GM21515 (cell line): ENCODE data around the gene MARCHF2.

ENCODE experiments used
- ATAC-seq: cut with Tn5 transposase; IDR thresholded peaks from one replicate; pipeline ENCODE4 v1.9.1; 2021; ENCODE audit not compliant: unreplicated experiment

Gene MARCHF2

DNA sequence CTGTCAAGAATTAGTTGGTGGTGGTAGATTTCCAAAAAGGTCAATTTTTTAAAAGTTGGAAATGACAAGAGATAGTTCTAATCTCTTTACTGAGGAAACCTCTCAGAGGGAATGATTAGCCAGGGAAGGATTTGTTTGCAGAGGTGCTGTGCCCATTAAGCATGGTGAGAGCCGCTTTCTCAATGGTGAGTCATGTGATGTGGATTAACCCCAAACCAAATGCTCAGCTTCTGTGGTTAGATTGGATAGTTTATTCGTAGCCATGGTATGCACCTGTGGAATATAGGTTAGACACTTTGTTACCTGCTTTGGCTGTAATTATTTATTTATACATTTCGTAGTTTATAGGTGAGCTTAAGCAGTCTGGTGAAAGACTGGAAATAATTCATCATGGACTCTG is 38.8 kb downstream of the MARCHF2 start:
- no peak for ATAC-seq

GRCh38 chr19:8452446-8453123 is 39.5 kb downstream of the MARCHF2 start:
- ATAC-seq: no peak

DNA sequence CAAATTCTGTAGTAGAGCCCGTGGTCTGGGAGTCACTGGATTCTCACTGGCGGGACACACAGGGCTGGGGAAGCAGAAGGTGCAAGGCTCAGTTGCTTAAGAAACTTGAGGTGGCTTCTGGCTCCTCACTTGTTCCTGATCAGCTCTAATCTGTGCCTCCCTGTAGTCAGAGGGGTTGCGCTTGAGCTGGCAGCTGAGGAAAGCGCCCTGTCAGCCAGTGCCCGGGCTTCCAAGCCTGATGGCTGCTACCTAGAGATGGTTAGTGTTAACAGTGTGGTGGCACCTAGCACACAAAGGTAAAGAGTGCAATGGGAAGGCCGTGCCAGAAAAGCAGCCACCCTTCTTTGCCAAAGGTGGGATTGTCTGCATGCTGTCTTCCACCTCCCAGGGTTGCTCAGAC is 40.5 kb downstream of the MARCHF2 start:
- no peak for ATAC-seq

DNA sequence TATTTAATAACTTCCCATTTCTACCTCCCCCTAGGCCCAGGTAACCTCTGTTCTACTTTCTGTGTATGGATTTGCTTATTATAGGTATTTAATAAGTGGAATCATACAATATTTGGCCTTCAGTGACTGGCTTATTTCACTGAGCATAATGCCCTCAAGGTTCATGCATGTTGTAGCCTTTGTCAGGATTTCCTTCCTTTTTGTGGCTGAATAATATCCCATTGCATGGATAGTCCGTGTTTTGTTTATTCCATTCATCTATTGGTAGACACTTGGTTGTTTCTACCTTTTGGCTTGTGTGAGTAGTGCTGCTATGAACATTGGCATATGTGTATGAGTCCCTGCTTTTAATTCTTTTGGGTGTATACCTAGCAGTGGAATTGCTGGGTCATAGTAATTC is 41.1 kb downstream of the MARCHF2 start:
- ATAC-seq: no peak

- no peak for ATAC-seq
Observed at GRCh38 chr19:8455018-8455417, 41.9 kb downstream of the MARCHF2 start.

- no peak for ATAC-seq
Observed at GRCh38 chr19:8456064-8456463, 43.0 kb downstream of the MARCHF2 start.

DNA sequence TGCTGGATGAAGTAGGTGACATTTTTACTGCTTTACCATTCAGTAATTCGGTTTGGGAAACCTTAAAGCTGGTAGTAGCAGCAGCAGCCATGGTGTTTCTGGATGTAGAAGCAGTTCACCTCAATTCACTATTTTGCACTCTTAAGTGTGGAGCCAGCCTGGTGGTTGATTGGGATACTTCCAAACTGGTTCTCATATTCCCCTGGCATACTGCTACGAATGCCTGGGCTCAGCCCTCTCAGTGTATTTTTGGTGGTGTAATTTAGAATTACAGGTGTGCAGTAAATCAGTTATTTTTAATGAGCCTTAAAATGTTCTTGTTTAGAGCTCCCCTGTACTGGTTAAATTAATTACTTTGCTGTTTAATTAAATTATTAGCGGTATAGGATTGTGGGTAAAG is 44.1 kb downstream of the MARCHF2 start:
- ATAC-seq: no peak

DNA sequence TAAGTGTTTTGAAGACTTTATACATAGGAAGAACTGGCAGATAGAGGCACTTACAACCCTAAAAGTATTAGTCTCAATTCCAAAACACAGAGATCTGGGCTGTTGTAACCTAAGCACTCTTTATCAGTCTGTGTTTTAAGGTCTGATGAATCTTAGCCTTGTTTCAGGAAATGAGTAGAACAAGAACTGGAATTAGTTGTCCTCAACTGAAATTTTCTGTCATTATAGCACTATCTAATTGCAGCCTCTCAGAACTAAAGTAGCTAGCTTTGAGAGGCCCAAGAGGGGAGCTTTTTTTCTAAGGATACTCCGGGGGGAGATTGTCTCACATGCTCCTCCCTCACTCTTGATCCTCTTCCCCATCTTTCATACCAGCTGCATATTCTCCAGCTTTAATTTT is 44.7 kb downstream of the MARCHF2 start:
- no peak for ATAC-seq

DNA sequence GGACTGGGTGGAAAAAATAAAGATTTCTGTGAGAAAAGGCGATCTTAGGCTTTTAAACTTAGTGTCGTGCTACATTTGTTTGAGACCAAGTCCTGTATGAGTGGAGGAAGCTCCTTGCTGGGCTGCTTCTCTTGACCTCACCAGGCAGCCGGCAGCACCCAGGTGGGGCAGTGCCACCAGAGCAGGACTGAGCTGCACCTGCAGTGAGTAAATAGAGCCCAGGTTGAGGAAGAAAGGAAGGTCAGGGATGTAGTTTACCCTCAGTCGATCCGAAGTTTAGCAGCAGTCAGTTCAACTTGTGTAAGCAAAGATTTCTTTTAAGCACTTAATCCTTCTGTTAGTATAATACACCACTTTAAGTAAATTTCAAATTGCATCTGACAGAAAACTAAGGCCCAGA is 45.3 kb downstream of the MARCHF2 start:
- no peak for ATAC-seq

- no peak for ATAC-seq
Observed at GRCh38 chr19:8459095-8459494, 46.0 kb downstream of the MARCHF2 start.

GRCh38 chr19:8459520-8460270 is 46.6 kb downstream of the MARCHF2 start:
- no peak for ATAC-seq

- ATAC-seq: no peak
Observed at GRCh38 chr19:8460516-8461298, 47.6 kb downstream of the MARCHF2 start.

GRCh38 chr19:8461376-8461775 is 48.3 kb downstream of the MARCHF2 start:
- no peak for ATAC-seq

GRCh38 chr19:8461891-8462290 is 48.8 kb downstream of the MARCHF2 start:
- ATAC-seq: no peak

DNA sequence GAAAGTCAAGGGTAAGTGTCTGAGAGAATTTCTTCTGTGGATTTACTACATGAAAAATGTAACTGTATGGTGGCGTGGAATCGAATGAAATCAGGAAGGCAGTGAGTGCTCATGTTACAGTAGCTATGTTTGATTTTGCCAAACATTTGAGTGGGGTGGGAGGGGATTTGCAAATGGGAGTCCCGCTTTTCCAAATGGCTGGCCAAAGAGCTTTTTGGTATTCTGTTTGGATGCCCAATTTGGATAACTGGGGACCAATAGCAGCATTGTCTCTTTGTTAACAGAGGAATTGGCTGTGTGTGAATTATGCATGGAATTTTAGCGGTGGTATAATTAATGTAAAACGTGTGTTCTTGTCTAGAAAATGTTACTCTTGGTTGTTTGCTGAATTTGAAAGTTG is 49.5 kb downstream of the MARCHF2 start:
- ATAC-seq: no peak

GRCh38 chr19:8463365-8463764 is 50.3 kb downstream of the MARCHF2 start:
- no peak for ATAC-seq

DNA sequence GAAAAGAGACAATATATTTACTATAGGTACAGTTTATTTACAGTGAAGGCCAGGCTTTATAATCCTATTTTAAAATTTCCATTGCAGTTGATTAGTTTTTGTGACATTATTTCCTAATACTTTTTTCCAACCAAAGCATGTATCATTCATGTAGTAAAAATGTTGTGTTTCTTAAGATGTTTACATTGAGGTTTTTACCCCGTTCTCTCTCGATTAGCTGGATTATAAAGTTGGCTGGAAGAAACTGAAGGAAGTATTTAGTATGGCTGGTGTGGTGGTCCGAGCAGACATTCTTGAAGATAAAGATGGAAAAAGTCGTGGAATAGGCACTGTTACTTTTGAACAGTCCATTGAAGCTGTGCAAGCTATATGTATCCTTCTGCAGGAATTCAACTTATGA is 52.9 kb downstream of the MARCHF2 start:
- ATAC-seq: no peak

DNA sequence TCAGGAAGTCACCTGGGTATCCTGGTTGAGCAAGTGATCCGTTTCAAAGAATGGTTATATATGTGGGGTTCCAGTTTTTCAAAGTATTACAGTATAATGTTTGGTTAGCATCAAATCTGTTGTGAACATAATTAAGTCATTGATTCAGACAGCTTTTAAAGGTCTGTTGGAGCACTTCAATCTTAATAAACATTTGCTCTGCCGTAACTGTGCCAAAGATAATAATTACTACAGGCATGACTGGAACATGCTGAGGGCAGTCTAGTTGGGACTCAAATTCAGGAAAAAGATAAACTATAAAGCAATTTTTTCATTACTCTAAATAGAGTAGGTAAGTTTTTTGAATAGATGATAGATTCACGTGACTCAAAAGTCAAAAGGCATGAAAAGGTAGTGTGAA is 55.0 kb downstream of the MARCHF2 start:
- no peak for ATAC-seq

DNA sequence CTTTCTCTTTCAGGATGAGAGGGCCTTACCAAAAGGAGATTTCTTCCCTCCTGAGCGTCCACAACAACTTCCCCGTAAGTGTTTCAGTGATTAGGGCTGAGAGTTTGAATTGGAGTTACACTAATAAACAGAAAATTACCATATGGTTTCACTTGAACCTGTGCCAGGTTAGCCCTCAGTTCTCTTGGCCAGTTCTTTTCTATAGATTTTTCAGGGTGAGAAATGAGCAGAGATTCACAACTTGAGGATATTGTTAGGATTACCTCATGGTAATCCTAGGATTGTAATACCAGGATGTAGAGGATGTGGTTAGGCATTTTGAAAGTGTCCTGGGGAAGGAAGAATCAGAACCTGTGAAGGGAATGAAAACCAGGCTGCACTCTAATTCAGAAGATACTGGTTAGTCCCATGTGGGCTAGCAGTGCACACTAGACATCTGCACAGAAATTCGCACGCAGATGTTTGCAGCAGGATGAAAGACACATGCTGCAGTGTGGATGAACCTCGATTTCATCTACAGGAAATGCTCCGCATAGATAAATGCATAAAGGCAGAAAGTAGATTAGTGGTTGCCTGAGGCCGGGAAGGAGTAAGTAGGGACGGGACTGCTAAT is 55.8 kb downstream of the MARCHF2 start:
- ATAC-seq: no peak

GRCh38 chr19:8469613-8470368 is 56.7 kb downstream of the MARCHF2 start:
- ATAC-seq: no peak
